Neural cell (in vitro differentiated cells): ENCODE measurements around the gene VMP1. TPM values are rescaled to one million over a fixed set of nuclear protein-coding genes. Genes with fewer than 3 reads are reported as not detected.

Experiments used
- H2AFZ ChIP-seq: fragments of 200-600, 300-800 bp; sonication (generic), shearing (Covaris generic); 2 replicates; pipeline ENCODE4 v1.6.0; 2014; ENCODE audit warnings: low read depth, mild to moderate bottlenecking, antibody characterized with exemption, low read length, moderate library complexity
- H3F3A ChIP-seq: fragments of 200-600 bp; shearing (Covaris generic); 2 replicates; pipeline ENCODE4 v1.6.1; 2016; ENCODE audit warnings: mild to moderate bottlenecking, moderate library complexity, mixed read lengths, antibody characterized with exemption, low read length; ENCODE audit not compliant: insufficient read depth, poor library complexity, severe bottlenecking
- H3K27ac ChIP-seq: fragments of 200-600, 300-800 bp; sonication (generic), shearing (Covaris generic); 2 replicates; pipeline ENCODE4 v1.5.1; 2014; ENCODE audit warnings: mild to moderate bottlenecking, low read length, moderate library complexity
- H3K27me3 ChIP-seq: fragments of 300-800, 200-600 bp; sonication (generic), shearing (Covaris generic); 2 replicates; pipeline ENCODE4 v1.6.0; 2014; ENCODE audit warnings: mild to moderate bottlenecking, low read depth, low read length, moderate library complexity; ENCODE audit not compliant: insufficient read depth
- H3K36me3 ChIP-seq: fragments of 300-800, 200-600 bp; sonication (generic), shearing (Covaris generic); 2 replicates; pipeline ENCODE4 v1.5.1; 2014; ENCODE audit warnings: mild to moderate bottlenecking, antibody characterized with exemption, low read length, moderate library complexity; ENCODE audit not compliant: insufficient read depth
- H3K4me2 ChIP-seq: fragments of 300-800, 200-600 bp; sonication (generic), shearing (Covaris generic); 2 replicates; pipeline ENCODE4 v1.6.0; 2014; ENCODE audit warnings: mild to moderate bottlenecking, low read length
- H3K4me3 ChIP-seq: fragments of 300-800, 200-600 bp; sonication (generic), shearing (Covaris generic); 2 replicates; pipeline ENCODE4 v1.5.1; 2014; ENCODE audit warnings: mild to moderate bottlenecking, low read length, moderate library complexity
- H3K79me2 ChIP-seq: fragments of 200-600 bp; shearing (Covaris generic); replicated peaks from 2 replicates; pipeline ENCODE4 v1.6.0; 2014; ENCODE audit warnings: mild to moderate bottlenecking, low read length, moderate library complexity; ENCODE audit not compliant: insufficient read depth
- H3K9ac ChIP-seq: fragments of 300-800, 200-600 bp; sonication (generic), shearing (Covaris generic); 2 replicates; pipeline ENCODE4 v1.6.1; 2016; ENCODE audit warnings: mild to moderate bottlenecking, low read length, mixed read lengths
- H3K9me2 ChIP-seq: fragments of 200-600 bp; shearing (Covaris generic); 2 replicates; pipeline ENCODE4 v1.6.1; 2016; ENCODE audit warnings: mild to moderate bottlenecking, low read length, mixed read lengths; ENCODE audit not compliant: insufficient read depth
- H3K9me3 ChIP-seq: fragments of 200-600, 300-800 bp; sonication (generic), shearing (Covaris generic); 2 replicates; pipeline ENCODE4 v1.6.1; 2016; ENCODE audit warnings: mild to moderate bottlenecking, mixed run types, low read length, moderate library complexity, mixed read lengths
- H4K20me1 ChIP-seq: fragments of 200-600 bp; shearing (Covaris generic); 2 replicates; pipeline ENCODE4 v1.6.1; 2016; ENCODE audit warnings: mild to moderate bottlenecking, mixed run types; ENCODE audit not compliant: insufficient read depth
- CTCF ChIP-seq: fragments of 450-650 bp; IDR thresholded peaks from 2 replicates; pipeline ENCODE4 v1.5.1; 2014; ENCODE audit warnings: antibody characterized with exemption, mild to moderate bottlenecking, moderate library complexity; ENCODE audit not compliant: poor library complexity, severe bottlenecking
- EP300 ChIP-seq: fragments of 450-650 bp; conservative IDR thresholded peaks from 2 replicates; pipeline ENCODE4 v1.6.1; 2014; ENCODE audit warnings: antibody characterized with exemption, mild to moderate bottlenecking, moderate library complexity; ENCODE audit not compliant: poor library complexity, severe bottlenecking
- EZH2 ChIP-seq: fragments of 200-600, 300-800 bp; shearing (Covaris generic), sonication (generic); IDR thresholded peaks from 2 replicates; pipeline ENCODE4 v1.6.1; 2014; ENCODE audit warnings: antibody characterized with exemption, low read length, borderline replicate concordance, mild to moderate bottlenecking; ENCODE audit not compliant: insufficient read depth, poor library complexity, severe bottlenecking
- MXI1 ChIP-seq: fragments of 450-650 bp; conservative IDR thresholded peaks from 2 replicates; pipeline ENCODE4 v1.6.1; 2014; ENCODE audit warnings: antibody characterized with exemption, mild to moderate bottlenecking; ENCODE audit not compliant: poor library complexity, severe bottlenecking
- POLR2AphosphoS5 ChIP-seq: IDR thresholded peaks from 2 replicates; pipeline ENCODE4 v1.6.1; 2012
- RAD21 ChIP-seq: fragments of 450-650 bp; conservative IDR thresholded peaks from 2 replicates; pipeline ENCODE4 v1.6.1; 2014; ENCODE audit warnings: antibody characterized with exemption, mild to moderate bottlenecking, moderate library complexity
- REST ChIP-seq: IDR thresholded peaks from 2 replicates; pipeline ENCODE4 v1.6.1; 2012; ENCODE audit warnings: borderline replicate concordance
- SMC3 ChIP-seq: fragments of 450-650 bp; conservative IDR thresholded peaks from 2 replicates; pipeline ENCODE4 v1.6.1; 2014; ENCODE audit warnings: antibody characterized with exemption, mild to moderate bottlenecking, moderate library complexity; ENCODE audit not compliant: poor library complexity
- TAF1 ChIP-seq: IDR thresholded peaks from 2 replicates; pipeline ENCODE4 v1.6.1; 2012; ENCODE audit warnings: low read depth
- polyA plus RNA-seq: library from polyadenylated mRNA; depleted of rRNA; stranded (reverse); fragments of >200 nt; gene quantifications from 2 replicates; pipeline ENCODE4 v1.2.3, GENCODE V29; 2014

The VMP1 gene
- polyA plus RNA-seq, 1 donor from 2014 or later, result 75.9 TPM

- H2AFZ ChIP-seq, result no peak overlapping the region
- H3K9me3 ChIP-seq, result no peaks in the 10 kb centered on the region
- no peak overlapping the region for H3K4me2 ChIP-seq
- H3K27ac ChIP-seq, result no peak overlapping the region
- H3K27me3 ChIP-seq, result no peaks in the 10 kb centered on the region
- no peaks in the 10 kb centered on the region for H4K20me1 ChIP-seq
- H3K9me2 ChIP-seq, result no peaks in the 10 kb centered on the region
- H3K36me3 ChIP-seq, result no peaks in the 10 kb centered on the region
- no peak overlapping the region for H3K9ac ChIP-seq
- no peak for TF ChIP-seq SMC3
- no peak for TF ChIP-seq MXI1
- TF ChIP-seq TAF1, result no peak
- no peak for TF ChIP-seq EP300
- TF ChIP-seq CTCF, result no peak
- no peak for TF ChIP-seq EZH2
- TF ChIP-seq RAD21, result no peak
- no peaks in the 10 kb centered on the region for H3F3A ChIP-seq
- no peak overlapping the region for H3K4me3 ChIP-seq
- H3K79me2 ChIP-seq, result no peaks in the 10 kb centered on the region
Observed at GRCh38 chr17:59793205-59793604, 85.8 kb downstream of the VMP1 start.

GRCh38 chr17:59796138-59796537 is 88.7 kb downstream of the VMP1 start:
- Histone ChIP-seq H3K4me2 (no peak overlapping the region), H3K9me2 (no peaks in the 10 kb centered on the region), H3F3A (no peaks in the 10 kb centered on the region), H3K79me2 (no peaks in the 10 kb centered on the region), H3K4me3 (no peak overlapping the region), H3K27me3 (no peaks in the 10 kb centered on the region), H3K27ac (no peak overlapping the region), H3K9ac (no peak overlapping the region), H2AFZ (no peak overlapping the region), H4K20me1 (no peaks in the 10 kb centered on the region), H3K9me3 (no peaks in the 10 kb centered on the region), H3K36me3 (no peaks in the 10 kb centered on the region)
- no peak for TF ChIP-seq TAF1
- TF ChIP-seq EZH2, result no peak
- TF ChIP-seq CTCF, result no peak
- no peak for TF ChIP-seq EP300
- no peak for TF ChIP-seq MXI1
- no peak for TF ChIP-seq SMC3
- no peak for TF ChIP-seq REST
- no peak for TF ChIP-seq POLR2AphosphoS5
- no peak for TF ChIP-seq RAD21
